GM19238 (cell line): ENCODE data around the gene TM6SF1.
"Not testable (repeated sequence)": the region's sequence is repeated elsewhere in the genome, so short reads cannot be mapped to it uniquely, and the experiment has no call there.

ENCODE experiments used
- DNase-seq: peaks from one replicate; pipeline ENCODE4 v3.0.0; 2011; ENCODE audit warnings: low spot score; ENCODE audit not compliant: insufficient read length

TM6SF1 gene

GRCh38 chr15:83087576-83087975 is 19.9 kb upstream of the TM6SF1 start:
- no peak for DNase-seq

GRCh38 chr15:83088876-83089275 is 18.6 kb upstream of the TM6SF1 start:
- no peak for DNase-seq

DNA sequence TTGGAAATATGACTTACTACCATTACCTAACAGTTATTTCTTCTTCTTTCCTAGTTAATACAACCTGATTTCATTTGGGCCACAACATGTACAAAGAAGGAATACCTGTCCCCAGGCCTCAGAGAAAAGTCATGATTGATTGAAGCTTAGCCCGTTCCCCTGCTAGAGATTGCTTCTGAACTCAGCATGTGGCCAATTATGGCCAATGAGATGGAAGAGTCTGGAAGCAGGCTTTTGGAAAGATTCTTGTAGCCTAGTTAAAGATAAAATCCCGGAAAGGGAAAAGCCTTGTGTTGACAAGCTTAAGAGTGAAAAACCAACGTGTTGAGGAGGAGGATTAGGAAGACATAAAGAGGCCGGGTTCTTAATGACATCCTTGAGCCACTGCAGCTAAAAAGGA is 17.0 kb upstream of the TM6SF1 start:
- DNase-seq, result no peak

DNA sequence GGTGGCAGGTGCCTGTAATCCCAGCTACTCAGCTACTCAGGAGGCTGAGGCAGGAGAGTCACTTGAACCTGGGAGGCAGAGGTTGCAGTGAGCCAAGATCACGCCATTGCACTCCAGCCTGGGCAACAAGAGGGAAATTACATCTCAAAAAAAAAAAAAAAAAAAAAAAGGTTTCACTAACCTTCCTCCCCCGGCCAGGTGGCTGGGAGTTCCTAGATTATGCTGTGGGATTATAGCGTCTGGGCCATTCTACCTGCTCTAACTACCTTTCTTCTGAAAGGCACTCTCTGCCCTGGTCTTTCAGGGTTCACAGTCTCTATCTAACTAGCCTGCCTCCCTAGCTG is 15.5 kb upstream of the TM6SF1 start:
- not testable (repeated sequence) for DNase-seq

DNA sequence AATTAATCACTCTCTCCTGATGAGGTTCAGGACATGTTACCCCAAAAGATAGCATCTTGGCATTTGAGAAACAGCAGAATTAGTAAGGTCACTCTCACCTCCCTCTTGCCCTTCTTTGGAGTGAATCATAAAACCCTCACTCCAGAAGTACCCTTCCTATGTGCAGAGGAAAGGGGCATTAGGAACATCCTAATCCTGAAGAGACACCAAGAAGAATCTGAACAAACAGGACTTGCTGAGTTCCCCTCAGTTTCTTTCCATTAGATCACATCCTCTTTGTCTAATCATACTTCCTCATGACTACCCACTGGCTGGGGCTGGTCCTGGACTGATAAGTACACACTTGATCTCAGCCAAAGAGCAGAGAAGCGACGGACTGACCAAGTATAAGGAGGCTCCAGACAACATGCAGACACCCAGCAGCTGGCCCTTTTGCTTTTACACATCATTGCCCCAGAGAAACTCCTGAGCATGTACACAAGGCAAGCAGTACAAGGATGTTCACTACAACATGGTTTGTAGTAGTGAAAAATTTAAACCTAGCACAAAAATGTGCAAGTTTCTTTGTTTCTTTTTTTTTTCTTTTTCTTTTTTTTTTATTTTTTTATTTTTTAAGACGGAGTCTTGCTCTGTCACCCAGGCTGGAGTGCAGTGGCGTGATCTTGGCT is 15.0 kb upstream of the TM6SF1 start:
- DNase-seq, result no peak

GRCh38 chr15:83094583-83094982 is 12.9 kb upstream of the TM6SF1 start:
- DNase-seq, result no peak

GRCh38 chr15:83098079-83098478 is 9.4 kb upstream of the TM6SF1 start:
- DNase-seq, result no peak

DNA sequence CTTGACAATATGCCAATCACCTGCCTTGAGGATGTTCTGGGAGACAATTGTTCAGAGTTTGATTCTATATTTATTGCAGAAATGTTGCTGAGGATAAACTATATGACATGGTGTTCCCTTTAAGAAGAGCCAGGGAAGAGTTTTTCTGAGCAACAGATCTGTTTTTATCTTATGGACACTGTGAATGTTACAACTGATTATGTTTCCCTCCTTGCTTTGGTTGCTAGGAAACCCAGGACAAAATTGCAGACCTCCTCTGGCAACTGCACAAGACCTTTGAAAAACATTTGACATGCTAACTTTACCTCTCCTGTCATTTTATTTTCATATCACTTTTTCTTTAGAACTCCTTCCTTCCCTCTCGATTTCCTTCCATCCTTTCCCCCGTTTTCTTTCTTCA is 8.2 kb upstream of the TM6SF1 start:
- DNase-seq, result no peak

DNA sequence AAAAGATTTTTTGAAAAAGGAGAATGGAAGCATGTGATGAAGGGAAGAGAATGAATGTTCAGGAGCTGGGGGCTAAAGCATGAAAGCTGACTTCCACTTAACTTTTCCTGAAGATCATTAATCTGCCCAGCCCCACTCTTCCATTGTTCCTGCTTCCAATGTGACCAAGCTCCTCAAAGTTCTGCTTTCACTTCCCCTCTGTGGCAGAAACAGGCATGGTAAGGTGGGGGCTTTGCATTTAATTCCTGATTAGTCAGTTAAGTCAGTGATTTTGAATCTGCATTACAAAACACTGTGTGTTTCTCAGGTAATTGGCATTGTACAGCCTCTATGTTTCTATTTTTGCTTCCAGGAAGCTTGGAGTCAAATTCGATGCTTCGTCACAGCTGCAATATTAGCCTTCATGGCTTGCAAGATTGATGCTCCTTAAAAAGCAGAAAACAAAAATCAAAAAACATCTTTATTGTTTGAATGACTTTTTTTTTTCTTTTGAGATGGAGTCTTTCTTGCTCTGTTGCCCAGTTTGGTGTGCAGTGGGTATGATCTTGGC is 7.3 kb upstream of the TM6SF1 start:
- DNase-seq, result no peak

- no peak for DNase-seq
These were observed 5.1 kb upstream of the TM6SF1 start for GRCh38 chr15:83102346-83102745.

- DNase-seq, result no peak
These were observed 3.3 kb upstream of the TM6SF1 start for GRCh38 chr15:83104141-83104540.

DNA sequence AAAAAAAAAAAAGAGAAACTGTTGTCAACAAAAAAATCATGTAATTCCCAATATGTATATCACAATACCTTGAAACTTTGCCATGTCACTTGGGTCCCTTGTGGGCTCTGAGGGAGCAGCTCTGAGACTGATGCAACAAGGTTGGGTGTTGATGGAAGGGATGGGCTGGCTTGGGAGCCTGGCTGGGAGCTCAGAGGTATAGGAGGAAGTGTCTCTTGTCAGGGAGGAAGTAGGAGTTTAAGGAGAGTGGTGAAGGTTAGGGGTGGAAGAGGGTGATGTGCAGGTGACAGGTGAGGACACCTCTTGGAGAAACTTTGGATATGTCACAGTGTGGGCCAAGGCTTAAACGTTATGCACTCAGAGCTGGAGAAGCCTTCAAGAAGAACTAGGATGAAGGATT is 2.0 kb upstream of the TM6SF1 start:
- DNase-seq, result no peak

GRCh38 chr15:83107841-83108181 is 366 bp downstream of the TM6SF1 start:
- no peak for DNase-seq

DNA sequence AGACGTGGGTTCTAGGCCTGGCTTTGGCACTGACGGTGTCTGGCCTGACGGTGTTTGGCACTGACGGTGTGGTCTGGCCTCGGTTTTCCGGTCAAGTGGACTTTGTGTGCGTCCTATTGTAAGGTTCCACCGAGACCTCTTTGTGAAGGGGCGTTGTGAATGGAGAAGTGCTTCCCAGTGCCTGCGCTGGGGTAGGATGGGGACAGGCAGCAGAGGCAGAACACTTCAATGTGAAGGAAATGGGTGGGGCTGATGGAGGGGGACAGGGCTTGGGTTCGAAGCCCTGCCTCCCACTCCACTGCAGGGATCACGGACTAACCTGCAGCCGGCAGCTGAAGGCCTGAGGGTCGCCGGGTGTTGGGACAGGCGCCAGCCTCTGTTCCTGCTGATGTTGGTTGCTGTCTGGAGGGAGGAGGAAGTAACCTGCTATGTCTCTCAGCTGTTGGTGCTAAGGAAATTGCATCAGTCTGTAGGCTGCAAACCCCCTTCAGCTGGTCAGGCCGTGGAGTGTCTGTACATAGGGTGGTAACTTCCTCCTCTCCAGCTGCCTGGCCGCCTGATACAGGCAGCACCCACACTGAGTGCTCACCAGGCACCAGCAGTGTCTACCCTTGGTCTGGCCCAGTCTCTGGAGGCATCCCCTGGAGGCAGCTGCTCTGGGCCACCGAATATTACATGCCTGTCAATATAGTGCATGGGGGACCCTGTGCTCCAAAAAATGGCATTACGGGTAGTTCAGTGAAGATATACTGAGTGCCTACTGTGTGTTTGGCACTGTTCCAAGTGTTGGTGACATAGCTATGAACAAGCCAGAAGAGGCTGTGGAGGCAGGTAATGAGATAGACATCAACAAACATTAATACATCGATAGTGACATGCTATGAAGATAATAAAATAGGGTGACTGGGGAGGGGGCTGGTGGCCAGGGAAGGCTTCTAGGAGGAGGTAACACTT is 1.1 kb downstream of the TM6SF1 start:
- peak; percentile 32 for DNase-seq

DNA sequence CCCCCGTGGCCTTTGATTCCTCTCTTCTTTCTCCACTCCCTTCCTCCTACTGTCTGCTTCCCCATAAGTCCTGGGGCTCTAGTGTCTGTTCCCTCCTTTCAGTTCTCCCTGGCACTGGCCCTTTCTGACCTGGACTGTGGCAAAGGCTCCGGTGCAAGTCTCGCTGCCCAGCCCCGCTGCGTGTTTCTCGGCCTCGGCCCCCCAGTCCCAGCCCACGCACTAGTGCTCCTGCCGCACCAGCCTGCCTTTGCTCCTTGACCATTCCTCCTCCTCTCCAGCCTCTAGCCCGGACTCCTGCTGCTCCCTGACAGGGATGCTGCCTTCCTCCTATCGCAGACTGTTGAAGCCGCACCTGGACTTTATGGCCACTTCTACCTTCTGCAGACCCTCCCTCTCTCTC is 2.1 kb downstream of the TM6SF1 start:
- no peak for DNase-seq

GRCh38 chr15:83110381-83110780 is 2.9 kb downstream of the TM6SF1 start:
- no peak for DNase-seq

- no peak for DNase-seq
These were observed 3.7 kb downstream of the TM6SF1 start for GRCh38 chr15:83111149-83111548.

GRCh38 chr15:83112233-83112955 is 4.9 kb downstream of the TM6SF1 start:
- no peak for DNase-seq

DNA sequence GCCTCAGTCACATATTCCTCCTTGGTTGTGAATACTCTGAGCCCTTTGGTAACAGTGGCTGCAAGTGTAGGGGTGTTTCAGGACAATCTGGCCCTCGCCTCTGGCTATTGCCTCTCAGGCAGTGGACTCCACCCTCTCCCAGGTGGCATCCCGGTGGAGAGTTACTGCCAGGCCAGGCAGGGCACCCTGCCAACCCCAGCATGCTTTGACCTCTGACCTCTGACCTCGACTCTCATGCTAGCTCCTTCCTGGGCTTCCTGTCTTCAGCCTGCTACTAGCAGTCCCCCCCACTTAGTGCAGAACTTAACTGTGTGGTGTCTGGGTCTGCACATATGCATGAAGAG is 5.5 kb downstream of the TM6SF1 start:
- no peak for DNase-seq

DNA sequence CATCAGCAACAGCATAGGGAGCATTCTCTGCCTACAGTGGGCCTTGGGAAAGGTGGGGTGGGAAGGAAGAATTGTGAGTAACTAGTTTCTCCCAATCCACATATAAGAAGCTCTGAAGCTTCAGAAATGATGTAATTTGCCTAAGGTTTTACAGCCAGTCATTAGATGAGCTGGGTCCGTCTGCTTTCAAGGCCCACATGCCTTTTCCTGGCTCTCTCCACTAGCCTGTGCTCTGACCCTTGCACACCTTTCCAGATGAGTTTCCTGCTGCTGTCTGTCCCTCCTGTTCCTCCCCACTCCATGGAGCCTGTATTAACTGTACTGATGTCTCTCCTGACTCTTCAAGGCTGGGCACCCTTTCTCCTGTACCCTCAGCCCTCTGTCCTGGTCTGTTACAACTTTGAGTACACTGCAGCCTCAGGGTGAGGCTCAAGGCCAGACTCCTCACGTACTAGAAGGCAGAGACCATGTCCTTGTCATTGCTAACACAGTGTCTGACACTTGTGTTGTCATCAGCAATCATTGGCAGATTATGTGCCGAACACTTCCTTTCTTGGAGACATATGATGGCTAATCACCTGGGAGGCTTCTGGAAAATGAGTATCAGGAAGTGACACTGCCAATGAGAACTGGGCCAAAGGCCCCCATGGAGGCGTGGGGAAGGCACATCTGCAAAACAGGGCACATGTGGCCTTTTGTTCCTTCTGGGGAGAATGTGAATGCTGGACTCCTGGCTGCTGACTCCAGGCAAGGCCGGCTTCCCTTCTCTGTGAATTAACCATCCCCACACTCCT is 6.6 kb downstream of the TM6SF1 start:
- DNase-seq, result no peak

GRCh38 chr15:83114856-83115255 is 7.4 kb downstream of the TM6SF1 start:
- no peak for DNase-seq
